Astrocyte (in vitro differentiated cells and primary cell): ENCODE measurements around the gene KANK2. TPM values are rescaled to one million over a fixed set of nuclear protein-coding genes. Genes with fewer than 3 reads are reported as not detected.

ENCODE experiments used
- DNase-seq: peaks from one replicate; pipeline ENCODE4 v3.0.0-alpha.2; 2010; ENCODE audit warnings: low read depth
- FAIRE-seq: peaks from 2 replicates; lab custom pipeline; 2011; peaks lifted over from hg19 to GRCh38; lab: Jason Lieb, UNC
- H2AFZ ChIP-seq: 2 replicates; pipeline ENCODE4 v1.6.0; 2012; ENCODE audit warnings: low read depth, low read length, inconsistent platforms
- H3K27ac ChIP-seq: 2 replicates; pipeline ENCODE4 v1.5.1; 2011; ENCODE audit warnings: low read depth, low read length, inconsistent platforms
- H3K27me3 ChIP-seq: 2 replicates; pipeline ENCODE4 v1.6.0; 2011; ENCODE audit warnings: low read length, inconsistent platforms; ENCODE audit not compliant: insufficient read depth
- H3K36me3 ChIP-seq: 2 replicates; pipeline ENCODE4 v1.5.1; 2011; ENCODE audit warnings: low read length, inconsistent platforms; ENCODE audit not compliant: insufficient read depth
- H3K4me1 ChIP-seq: 2 replicates; pipeline ENCODE4 v1.5.1; 2011; ENCODE audit warnings: low read length, inconsistent platforms; ENCODE audit not compliant: insufficient read depth
- H3K4me2 ChIP-seq: 2 replicates; pipeline ENCODE4 v1.6.0; 2012; ENCODE audit warnings: low read length, inconsistent platforms
- H3K4me3 ChIP-seq: 2 replicates; pipeline ENCODE4 v1.5.1; 2011; ENCODE audit warnings: low read depth, mild to moderate bottlenecking, low read length, inconsistent platforms; ENCODE audit not compliant: insufficient read depth
- H3K79me2 ChIP-seq: 2 replicates; pipeline ENCODE4 v1.6.0; 2012; ENCODE audit warnings: mild to moderate bottlenecking, low read length, inconsistent platforms; ENCODE audit not compliant: insufficient read depth
- H3K9ac ChIP-seq: 2 replicates; pipeline ENCODE4 v1.6.0; 2012; ENCODE audit warnings: mild to moderate bottlenecking, low read length, inconsistent platforms
- H3K9me3 ChIP-seq: 2 replicates; pipeline ENCODE4 v1.5.1; 2012; ENCODE audit warnings: low read depth, mild to moderate bottlenecking, low read length, inconsistent platforms; ENCODE audit not compliant: insufficient read depth
- H4K20me1 ChIP-seq: 2 replicates; pipeline ENCODE4 v1.6.0; 2012; ENCODE audit warnings: low read length, inconsistent platforms; ENCODE audit not compliant: insufficient read depth
- H3K27ac Mint-ChIP-seq: one replicate; pipeline ENCODE4 v1.8.0; 2021; ENCODE audit warnings: mild to moderate bottlenecking, mixed read lengths; ENCODE audit not compliant: unreplicated experiment
- H3K27me3 Mint-ChIP-seq: one replicate; pipeline ENCODE4 v1.8.0; 2021; ENCODE audit warnings: low read depth, mixed read lengths; ENCODE audit not compliant: unreplicated experiment
- H3K36me3 Mint-ChIP-seq: one replicate; pipeline ENCODE4 v1.8.0; 2021; ENCODE audit warnings: low read depth, mixed read lengths; ENCODE audit not compliant: unreplicated experiment
- H3K4me1 Mint-ChIP-seq: one replicate; pipeline ENCODE4 v1.8.0; 2021; ENCODE audit warnings: low read depth, mixed read lengths; ENCODE audit not compliant: unreplicated experiment
- H3K4me3 Mint-ChIP-seq: one replicate; pipeline ENCODE4 v1.8.0; 2021; ENCODE audit warnings: mild to moderate bottlenecking, moderate library complexity, mixed read lengths; ENCODE audit not compliant: unreplicated experiment
- H3K9me3 Mint-ChIP-seq: one replicate; pipeline ENCODE4 v1.8.0; 2021; ENCODE audit warnings: mild to moderate bottlenecking, mixed read lengths; ENCODE audit not compliant: unreplicated experiment
- EZH2 ChIP-seq: IDR thresholded peaks from 2 replicates; pipeline ENCODE4 v1.6.1; 2012; ENCODE audit warnings: mild to moderate bottlenecking, low read length, inconsistent platforms; ENCODE audit not compliant: insufficient read depth
- total RNA-seq: library from RNA; stranded (reverse); gene quantifications from 2 replicates; pipeline ENCODE4 v1.2.1, GENCODE V29; 2021
- TF ChIP-seq, protein P1 (sequence below): IDR thresholded peaks from 2 replicates; pipeline ENCODE4 v1.5.1; 2011; ENCODE audit warnings: low read depth, mild to moderate bottlenecking, inconsistent platforms, low read length, moderate library complexity; ENCODE audit not compliant: insufficient read depth

Gene KANK2
- total RNA-seq, 1 donor from 2014 or later: 50.3 TPM

DNA sequence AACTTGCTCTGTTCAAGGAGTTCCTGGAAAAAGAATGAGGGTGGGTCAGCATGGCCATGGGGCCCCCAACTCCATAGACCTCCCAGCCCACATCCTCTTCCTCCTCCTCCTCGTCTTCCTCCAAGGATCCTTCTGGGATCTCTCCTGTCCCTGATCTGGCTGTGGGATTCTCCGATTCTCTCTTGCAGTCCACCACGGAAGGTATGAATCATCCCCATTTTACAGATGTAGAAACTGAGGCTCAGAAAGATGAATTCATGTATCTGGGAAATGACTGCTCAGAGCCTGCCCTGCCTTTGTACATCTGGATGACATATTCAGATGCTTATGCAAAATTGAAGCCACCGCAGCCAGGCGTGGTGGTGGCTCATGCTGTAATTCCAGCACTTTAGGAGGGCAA, 2.2 kb upstream of the KANK2 start:
- Histone ChIP-seq H2AFZ (no peak overlapping the region), H3K79me2 (peaks cover 23% of the 10 kb centered on the region), H3K27me3 (no peaks in the 10 kb centered on the region), H3K4me1 (peaks cover 33% of the 10 kb centered on the region), H3K4me2 (no peak overlapping the region), H3K27ac (no peak overlapping the region), H3K9me3 (no peaks in the 10 kb centered on the region), H3K36me3 (no peaks in the 10 kb centered on the region), H4K20me1 (peaks cover 9% of the 10 kb centered on the region), H3K9ac (no peak overlapping the region), H3K4me3 (no peak overlapping the region)
- Mint-ChIP-seq H3K9me3 (no peaks in the 10 kb centered on the region), H3K4me3 (no peak overlapping the region), H3K4me1 (peaks cover 9% of the 10 kb centered on the region), H3K27ac (no peak overlapping the region), H3K27me3 (no peaks in the 10 kb centered on the region), H3K36me3 (peaks cover 8% of the 10 kb centered on the region)
- TF ChIP-seq, protein P1, sequence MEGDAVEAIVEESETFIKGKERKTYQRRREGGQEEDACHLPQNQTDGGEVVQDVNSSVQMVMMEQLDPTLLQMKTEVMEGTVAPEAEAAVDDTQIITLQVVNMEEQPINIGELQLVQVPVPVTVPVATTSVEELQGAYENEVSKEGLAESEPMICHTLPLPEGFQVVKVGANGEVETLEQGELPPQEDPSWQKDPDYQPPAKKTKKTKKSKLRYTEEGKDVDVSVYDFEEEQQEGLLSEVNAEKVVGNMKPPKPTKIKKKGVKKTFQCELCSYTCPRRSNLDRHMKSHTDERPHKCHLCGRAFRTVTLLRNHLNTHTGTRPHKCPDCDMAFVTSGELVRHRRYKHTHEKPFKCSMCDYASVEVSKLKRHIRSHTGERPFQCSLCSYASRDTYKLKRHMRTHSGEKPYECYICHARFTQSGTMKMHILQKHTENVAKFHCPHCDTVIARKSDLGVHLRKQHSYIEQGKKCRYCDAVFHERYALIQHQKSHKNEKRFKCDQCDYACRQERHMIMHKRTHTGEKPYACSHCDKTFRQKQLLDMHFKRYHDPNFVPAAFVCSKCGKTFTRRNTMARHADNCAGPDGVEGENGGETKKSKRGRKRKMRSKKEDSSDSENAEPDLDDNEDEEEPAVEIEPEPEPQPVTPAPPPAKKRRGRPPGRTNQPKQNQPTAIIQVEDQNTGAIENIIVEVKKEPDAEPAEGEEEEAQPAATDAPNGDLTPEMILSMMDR: no peak
- TF ChIP-seq EZH2: no peak
- no peak for FAIRE-seq
- no peak for DNase-seq

DNA sequence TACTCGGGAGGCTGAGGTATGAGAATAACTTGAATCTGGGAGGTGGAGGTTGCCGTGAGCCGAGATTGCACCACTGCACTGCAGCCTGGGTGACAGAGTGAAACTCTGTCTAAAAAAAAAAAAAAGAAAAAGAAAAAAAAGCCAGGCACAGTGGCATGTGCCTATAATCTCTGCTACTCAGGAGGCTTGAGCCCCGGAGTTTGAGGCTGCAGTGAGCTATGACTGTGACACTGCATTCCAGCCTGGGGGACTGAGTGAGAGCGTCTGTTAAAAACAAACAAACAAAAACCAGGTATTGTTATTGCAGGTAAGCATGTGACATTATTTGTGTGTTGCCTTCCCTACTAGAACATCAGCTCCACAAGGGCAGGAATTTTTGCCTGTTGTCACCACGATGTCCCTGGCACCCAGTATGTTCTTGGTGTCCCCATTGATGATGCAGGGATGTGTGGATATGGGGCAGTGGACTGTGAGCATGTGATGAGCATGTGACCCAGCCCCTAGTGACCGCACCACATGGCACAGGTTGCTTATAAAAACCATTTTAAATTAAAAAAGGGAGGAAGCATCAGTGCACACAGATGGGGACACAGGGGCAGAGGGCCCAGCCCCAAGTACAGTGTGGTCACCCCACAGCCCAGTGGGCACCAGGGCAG, 1.6 kb upstream of the KANK2 start:
- Mint-ChIP-seq H3K4me3 (peak overlapping the region; percentile 69), H3K27me3 (no peaks in the 10 kb centered on the region), H3K9me3 (no peaks in the 10 kb centered on the region), H3K36me3 (peaks cover 11% of the 10 kb centered on the region), H3K4me1 (peaks cover 5% of the 10 kb centered on the region), H3K27ac (no peak overlapping the region)
- Histone ChIP-seq H3K4me3 (no peak overlapping the region), H3K27ac (no peak overlapping the region), H3K9ac (no peak overlapping the region), H3K79me2 (peaks cover 26% of the 10 kb centered on the region), H3K9me3 (no peaks in the 10 kb centered on the region), H3K36me3 (no peaks in the 10 kb centered on the region), H3K4me2 (no peak overlapping the region), H3K4me1 (peaks cover 29% of the 10 kb centered on the region), H4K20me1 (peaks cover 9% of the 10 kb centered on the region), H3K27me3 (no peaks in the 10 kb centered on the region), H2AFZ (no peak overlapping the region)
- FAIRE-seq (no peak), DNase-seq (no peak)
- TF ChIP-seq, protein P1: no peak
- TF ChIP-seq EZH2: no peak

DNA sequence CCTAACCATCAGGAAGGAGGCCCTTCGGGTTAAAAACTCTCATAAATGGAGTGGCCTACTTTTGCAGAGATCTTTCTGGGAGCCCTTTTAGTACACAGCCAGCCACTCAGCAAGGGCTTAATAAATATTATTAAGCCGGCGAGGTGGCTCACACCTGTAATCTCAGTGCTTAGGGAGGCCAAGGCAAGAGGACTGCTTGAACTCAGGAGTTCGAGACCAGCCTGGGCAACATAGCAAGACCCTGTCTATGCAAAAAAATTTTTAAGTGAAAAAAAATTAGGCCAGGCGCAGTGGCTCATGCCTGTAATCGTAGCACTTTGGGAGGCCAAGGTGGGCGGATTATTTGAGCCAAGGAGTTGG, 810 bp upstream of the KANK2 start:
- Histone ChIP-seq H3K4me3 (peak overlapping the region; percentile 81), H3K9me3 (no peaks in the 10 kb centered on the region), H3K79me2 (peaks cover 33% of the 10 kb centered on the region), H3K36me3 (peaks cover 1% of the 10 kb centered on the region), H4K20me1 (peaks cover 9% of the 10 kb centered on the region), H2AFZ (no peak overlapping the region), H3K4me2 (peak overlapping the region; percentile 100), H3K9ac (no peak overlapping the region), H3K27ac (no peak overlapping the region), H3K4me1 (peaks cover 23% of the 10 kb centered on the region), H3K27me3 (no peaks in the 10 kb centered on the region)
- Mint-ChIP-seq H3K36me3 (peaks cover 11% of the 10 kb centered on the region), H3K4me3 (peak overlapping the region; percentile 85), H3K27me3 (no peaks in the 10 kb centered on the region), H3K27ac (peak overlapping the region; percentile 41), H3K4me1 (peaks cover 3% of the 10 kb centered on the region), H3K9me3 (no peaks in the 10 kb centered on the region)
- TF ChIP-seq, protein P1: no peak
- no peak for TF ChIP-seq EZH2
- FAIRE-seq: no peak
- no peak for DNase-seq
